Measurements from ENCODE around the gene NUP107.

Gene NUP107

GRCh38 chr12:68767191-68767590 lies 80.4 kb downstream of the NUP107 start:
- Histone ChIP-seq H3K9ac (ENCODE audit: low read length) (no peak overlapping the region), H3K4me1 (ENCODE audit: low read length) (peaks cover 2% of the 10 kb centered on the region; the same call in 1 of the 2 replicates), H3K9me3 (replicated peaks; ENCODE audit: insufficient read depth, low read length) (no peaks in the 10 kb centered on the region), H3F3A (ENCODE audit: insufficient read depth, low read length) (peaks cover 7% of the 10 kb centered on the region), H3K4me3 (ENCODE audit: low read length) (no peak overlapping the region), H3K27me3 (replicated peaks; ENCODE audit: insufficient read depth, low read length) (no peaks in the 10 kb centered on the region), H2AFZ (ENCODE audit: low read length) (no peak overlapping the region), H3K36me3 (replicated peaks; ENCODE audit: insufficient read depth, low read length) (no peaks in the 10 kb centered on the region), H3K9me2 (replicated peaks; ENCODE audit: insufficient read depth, low read length) (no peaks in the 10 kb centered on the region), H4K20me1 (ENCODE audit: insufficient read depth, low read length) (no peaks in the 10 kb centered on the region), H3K4me2 (ENCODE audit: low read depth, low read length) (no peak overlapping the region), H3K27ac (ENCODE audit: low read length) (no peak overlapping the region), H3K79me2 (ENCODE audit: low read length) (no peaks in the 10 kb centered on the region)
- DNase-seq, result no peak
- no peak for TF ChIP-seq EZH2phosphoT487 (IDR thresholded peaks at IDR 0.05; ENCODE audit: low read length)
- TF ChIP-seq EZH2 (optimal IDR thresholded peaks at IDR 0.05; ENCODE audit: low read depth, low read length), result no peak

GRCh38 chr12:68768431-68768939 lies 81.7 kb downstream of the NUP107 start:
- H3K79me2 ChIP-seq (ENCODE audit: low read length), result no peaks in the 10 kb centered on the region
- no peaks in the 10 kb centered on the region for H3K36me3 ChIP-seq (replicated peaks; ENCODE audit: insufficient read depth, low read length)
- no peak overlapping the region for H3K4me3 ChIP-seq (ENCODE audit: low read length)
- peaks cover 12% of the 10 kb centered on the region for H3K4me1 ChIP-seq (ENCODE audit: low read length)
- no peak overlapping the region for H3K9ac ChIP-seq (ENCODE audit: low read length)
- no peak overlapping the region for H3K27ac ChIP-seq (ENCODE audit: low read length)
- DNase-seq, result no peak
- H3K9me3 ChIP-seq (replicated peaks; ENCODE audit: insufficient read depth, low read length), result no peaks in the 10 kb centered on the region
- H3F3A ChIP-seq (ENCODE audit: insufficient read depth, low read length), result peaks cover 19% of the 10 kb centered on the region
- no peaks in the 10 kb centered on the region for H3K27me3 ChIP-seq (replicated peaks; ENCODE audit: insufficient read depth, low read length)
- no peak overlapping the region for H2AFZ ChIP-seq (ENCODE audit: low read length)
- H3K9me2 ChIP-seq (replicated peaks; ENCODE audit: insufficient read depth, low read length), result no peaks in the 10 kb centered on the region
- H4K20me1 ChIP-seq (ENCODE audit: insufficient read depth, low read length), result no peaks in the 10 kb centered on the region
- TF ChIP-seq EZH2 (optimal IDR thresholded peaks at IDR 0.05; ENCODE audit: low read depth, low read length) (no peak), EZH2phosphoT487 (IDR thresholded peaks at IDR 0.05; ENCODE audit: low read length) (no peak), CTCF (IDR thresholded peaks at IDR 0.05; ENCODE audit: low read length) (no peak)
- no peak overlapping the region for H3K4me2 ChIP-seq (ENCODE audit: low read depth, low read length)

- no peak overlapping the region for H3K4me2 ChIP-seq (ENCODE audit: low read depth, low read length)
Observed at GRCh38 chr12:68769941-68770340, 83.2 kb downstream of the NUP107 start.

More at GRCh38 chr12:68769941-68770340, 83.2 kb downstream of the NUP107 start:
- H3K9ac ChIP-seq (ENCODE audit: low read length), result no peak overlapping the region
- peaks cover 20% of the 10 kb centered on the region for H3K4me1 ChIP-seq (ENCODE audit: low read length)
- no peaks in the 10 kb centered on the region for H3K9me2 ChIP-seq (replicated peaks; ENCODE audit: insufficient read depth, low read length)
- H3F3A ChIP-seq (ENCODE audit: insufficient read depth, low read length), result peaks cover 24% of the 10 kb centered on the region
- no peaks in the 10 kb centered on the region for H3K79me2 ChIP-seq (ENCODE audit: low read length)
- no peaks in the 10 kb centered on the region for H3K9me3 ChIP-seq (replicated peaks; ENCODE audit: insufficient read depth, low read length)
- no peak overlapping the region for H2AFZ ChIP-seq (ENCODE audit: low read length)
- H3K4me3 ChIP-seq (ENCODE audit: low read length), result no peak overlapping the region
- H3K27ac ChIP-seq (ENCODE audit: low read length), result no peak overlapping the region
- no peak for DNase-seq
- H4K20me1 ChIP-seq (ENCODE audit: insufficient read depth, low read length), result no peaks in the 10 kb centered on the region
- TF ChIP-seq EZH2 (optimal IDR thresholded peaks at IDR 0.05; ENCODE audit: low read depth, low read length) (no peak), CTCF (IDR thresholded peaks at IDR 0.05; ENCODE audit: low read length) (no peak), EZH2phosphoT487 (IDR thresholded peaks at IDR 0.05; ENCODE audit: low read length) (no peak)
- no peaks in the 10 kb centered on the region for H3K27me3 ChIP-seq (replicated peaks; ENCODE audit: insufficient read depth, low read length)
- H3K36me3 ChIP-seq (replicated peaks; ENCODE audit: insufficient read depth, low read length), result no peaks in the 10 kb centered on the region

All from MM.1S (cell line).